H9 (cell line): ENCODE measurements around the gene SMYD5. TPM values are rescaled to one million over a fixed set of nuclear protein-coding genes. Genes with fewer than 3 reads are reported as not detected.
"Not testable (repeated sequence)": the region's sequence is repeated elsewhere in the genome, so short reads cannot be mapped to it uniquely, and the experiment has no call there.

ENCODE experiments used
- DNase-seq: peaks from one replicate; pipeline ENCODE4 v3.0.0-alpha.2; 2017
- H2AFZ ChIP-seq: one replicate; pipeline ENCODE4 v1.6.1; 2013; ENCODE audit warnings: mild to moderate bottlenecking, low read length, control low read depth, moderate library complexity
- H2AK5ac ChIP-seq: 2 replicates; pipeline ENCODE4 v1.6.1; 2013; ENCODE audit warnings: low read length, control low read depth, mixed read lengths; ENCODE audit not compliant: insufficient read length
- H2BK120ac ChIP-seq: one replicate; pipeline ENCODE4 v1.6.1; 2013; ENCODE audit warnings: low read depth, mild to moderate bottlenecking, low read length, control low read depth, inconsistent platforms; ENCODE audit not compliant: poor library complexity, severe bottlenecking
- H2BK12ac ChIP-seq: 2 replicates; pipeline ENCODE4 v1.6.1; 2013; ENCODE audit warnings: low read length, control low read depth, mixed read lengths, low read depth; ENCODE audit not compliant: insufficient read length
- H2BK15ac ChIP-seq: 2 replicates; pipeline ENCODE4 v1.6.1; 2013; ENCODE audit warnings: low read depth, low read length, control low read depth
- H2BK20ac ChIP-seq: one replicate; pipeline ENCODE4 v1.6.1; 2013; ENCODE audit warnings: low read depth, mild to moderate bottlenecking, low read length, control low read depth, inconsistent platforms; ENCODE audit not compliant: poor library complexity, severe bottlenecking
- H2BK5ac ChIP-seq: 2 replicates; pipeline ENCODE4 v1.6.1; 2013; ENCODE audit warnings: low read length, control low read depth, mixed read lengths; ENCODE audit not compliant: insufficient read length
- H3K14ac ChIP-seq: 2 replicates; pipeline ENCODE4 v1.6.1; 2013; ENCODE audit warnings: low read length, control low read depth; ENCODE audit not compliant: insufficient read depth
- H3K18ac ChIP-seq: 2 replicates; pipeline ENCODE4 v1.6.1; 2013; ENCODE audit warnings: low read depth, mild to moderate bottlenecking, mixed read lengths, low read length, control low read depth; ENCODE audit not compliant: insufficient read length
- H3K23ac ChIP-seq: 2 replicates; pipeline ENCODE4 v1.6.1; 2013; ENCODE audit warnings: low read length, control low read depth, mixed read lengths, low read depth; ENCODE audit not compliant: insufficient read length
- H3K23me2 ChIP-seq: 2 replicates; pipeline ENCODE4 v1.6.1; 2013; ENCODE audit warnings: low read depth, mild to moderate bottlenecking, mixed read lengths, low read length, control low read depth; ENCODE audit not compliant: insufficient read length, poor library complexity, severe bottlenecking
- H3K27ac ChIP-seq: 2 replicates; pipeline ENCODE4 v1.5.1; 2013; ENCODE audit warnings: low read length, control low read depth, mixed read lengths, low read depth; ENCODE audit not compliant: insufficient read length
- H3K27me3 ChIP-seq: 2 replicates; pipeline ENCODE4 v1.6.1; 2013; ENCODE audit warnings: low read length, control low read depth, inconsistent platforms; ENCODE audit not compliant: insufficient read depth
- H3K4ac ChIP-seq: 2 replicates; pipeline ENCODE4 v1.6.1; 2013; ENCODE audit warnings: low read depth, mild to moderate bottlenecking, control low read depth, inconsistent platforms, low read length, moderate library complexity
- H3K4me1 ChIP-seq: 2 replicates; pipeline ENCODE4 v1.6.1; 2013; ENCODE audit warnings: low read length, control low read depth, inconsistent platforms; ENCODE audit not compliant: insufficient read depth
- H3K4me2 ChIP-seq: 2 replicates; pipeline ENCODE4 v1.6.1; 2013; ENCODE audit warnings: low read length, control low read depth, mixed read lengths; ENCODE audit not compliant: insufficient read length, insufficient read depth
- H3K56ac ChIP-seq: 2 replicates; pipeline ENCODE4 v1.6.1; 2013; ENCODE audit warnings: low read depth, mild to moderate bottlenecking, mixed read lengths, low read length, control low read depth; ENCODE audit not compliant: insufficient read length
- H3K79me1 ChIP-seq: 2 replicates; pipeline ENCODE4 v1.6.1; 2013; ENCODE audit warnings: low read depth, mild to moderate bottlenecking, moderate library complexity, low read length, control low read depth, inconsistent platforms; ENCODE audit not compliant: insufficient read depth, poor library complexity, severe bottlenecking
- H3K79me2 ChIP-seq: 2 replicates; pipeline ENCODE4 v1.6.1; 2013; ENCODE audit warnings: low read length, control low read depth, inconsistent platforms; ENCODE audit not compliant: insufficient read depth
- H3K9ac ChIP-seq: 2 replicates; pipeline ENCODE4 v1.6.1; 2013; ENCODE audit warnings: low read length, control low read depth, mixed read lengths; ENCODE audit not compliant: insufficient read length; ENCODE audit errors: extremely low read depth
- H3K9me3 ChIP-seq: one replicate; pipeline ENCODE4 v1.6.1; 2013; ENCODE audit warnings: low read depth, low read length, inconsistent platforms; ENCODE audit not compliant: control insufficient read depth
- H3T11ph ChIP-seq: one replicate; pipeline ENCODE4 v1.6.1; 2013; ENCODE audit warnings: mild to moderate bottlenecking, low read length, control low read depth, inconsistent platforms
- H4K20me1 ChIP-seq: one replicate; pipeline ENCODE4 v1.6.1; 2013; ENCODE audit not compliant: control insufficient read depth, insufficient read length, insufficient read depth
- H4K5ac ChIP-seq: 2 replicates; pipeline ENCODE4 v1.6.1; 2013; ENCODE audit warnings: low read depth, mild to moderate bottlenecking, mixed read lengths, low read length, control low read depth; ENCODE audit not compliant: insufficient read length
- H4K8ac ChIP-seq: replicated peaks from 2 replicates; pipeline ENCODE4 v1.6.1; 2013; ENCODE audit warnings: low read length, control low read depth, mixed read lengths, low read depth; ENCODE audit not compliant: insufficient read length
- H4K91ac ChIP-seq: 2 replicates; pipeline ENCODE4 v1.6.1; 2013; ENCODE audit warnings: low read depth, mild to moderate bottlenecking, moderate library complexity, mixed read lengths, low read length, control low read depth; ENCODE audit not compliant: insufficient read length
- H3K27ac Mint-ChIP-seq, 3 experiments: 2 replicates in 2 of 3; 3 replicates in 1 of 3; pipeline ENCODE4 v1.8.0; 2020 to 2021; ENCODE audit warnings: mixed read lengths in 3 of 3, mild to moderate bottlenecking in 1 of 3, moderate library complexity in 1 of 3
- H3K27me3 Mint-ChIP-seq: 2 replicates; pipeline ENCODE4 v1.8.0; 2021; ENCODE audit warnings: low read depth, mild to moderate bottlenecking, moderate library complexity, mixed read lengths
- H3K36me3 Mint-ChIP-seq, 3 experiments: 2 replicates in 2 of 3; 3 replicates in 1 of 3; pipeline ENCODE4 v1.8.0; 2020 to 2021; ENCODE audit warnings: low read depth in 3 of 3, mixed read lengths in 3 of 3; ENCODE audit not compliant: insufficient read depth in 1 of 3
- H3K4me1 Mint-ChIP-seq, 2 experiments: 2 replicates each; pipeline ENCODE4 v1.8.0; 2020; ENCODE audit warnings: mixed read lengths in 2 of 2
- H3K4me3 Mint-ChIP-seq, 2 experiments: 2 replicates in 1 of 2; 3 replicates in 1 of 2; pipeline ENCODE4 v1.8.0; 2020 to 2021; ENCODE audit warnings: mild to moderate bottlenecking in 2 of 2, mixed read lengths in 2 of 2, moderate library complexity in 1 of 2
- H3K9me3 Mint-ChIP-seq, 2 experiments: 2 replicates in 1 of 2; 3 replicates in 1 of 2; pipeline ENCODE4 v1.8.0; 2020; ENCODE audit warnings: mild to moderate bottlenecking in 2 of 2, mixed read lengths in 2 of 2, moderate library complexity in 1 of 2
- WGBS: extraction: QIAGEN DNeasy Blood & Tissue Kit; methylation state at CpG from one replicate; pipeline ENCODE4 v1.1.7; 2013; ENCODE audit warnings: missing lambda C conversion rate, low lambda C conversion rate, mixed read lengths; ENCODE audit not compliant: insufficient read length; ENCODE audit errors: extremely low coverage; 5-methylcytosine and 5-hydroxymethylcytosine counted together
- long read RNA-seq: library from polyadenylated mRNA; unstranded; transcript quantifications from one replicate; pipeline ENCODE4 v2.0.0, GENCODE V29; 2020
- total RNA-seq: library from RNA; stranded (reverse); gene quantifications from 2 replicates; pipeline ENCODE4 v1.2.1, GENCODE V29; 2021
- TF ChIP-seq, protein P1 (sequence below): fragments of 200-600 bp; sonication (generic); conservative IDR thresholded peaks from 3 replicates; pipeline ENCODE4 v1.8.0; 2021; ENCODE audit warnings: antibody characterized with exemption, mild to moderate bottlenecking

The SMYD5 gene
- 41.7 and 45.2 TPM in 2 replicates for total RNA-seq
- long read RNA-seq, transcript SMYD5-202 (13 exons, 2,593 nt) = major isoform, 56 of 80 reads
- long read RNA-seq, partial matches to known transcripts = 11 of 80 reads
- long read RNA-seq, other reads (novel, unspliced or antisense) = 13 of 80 reads

DNA sequence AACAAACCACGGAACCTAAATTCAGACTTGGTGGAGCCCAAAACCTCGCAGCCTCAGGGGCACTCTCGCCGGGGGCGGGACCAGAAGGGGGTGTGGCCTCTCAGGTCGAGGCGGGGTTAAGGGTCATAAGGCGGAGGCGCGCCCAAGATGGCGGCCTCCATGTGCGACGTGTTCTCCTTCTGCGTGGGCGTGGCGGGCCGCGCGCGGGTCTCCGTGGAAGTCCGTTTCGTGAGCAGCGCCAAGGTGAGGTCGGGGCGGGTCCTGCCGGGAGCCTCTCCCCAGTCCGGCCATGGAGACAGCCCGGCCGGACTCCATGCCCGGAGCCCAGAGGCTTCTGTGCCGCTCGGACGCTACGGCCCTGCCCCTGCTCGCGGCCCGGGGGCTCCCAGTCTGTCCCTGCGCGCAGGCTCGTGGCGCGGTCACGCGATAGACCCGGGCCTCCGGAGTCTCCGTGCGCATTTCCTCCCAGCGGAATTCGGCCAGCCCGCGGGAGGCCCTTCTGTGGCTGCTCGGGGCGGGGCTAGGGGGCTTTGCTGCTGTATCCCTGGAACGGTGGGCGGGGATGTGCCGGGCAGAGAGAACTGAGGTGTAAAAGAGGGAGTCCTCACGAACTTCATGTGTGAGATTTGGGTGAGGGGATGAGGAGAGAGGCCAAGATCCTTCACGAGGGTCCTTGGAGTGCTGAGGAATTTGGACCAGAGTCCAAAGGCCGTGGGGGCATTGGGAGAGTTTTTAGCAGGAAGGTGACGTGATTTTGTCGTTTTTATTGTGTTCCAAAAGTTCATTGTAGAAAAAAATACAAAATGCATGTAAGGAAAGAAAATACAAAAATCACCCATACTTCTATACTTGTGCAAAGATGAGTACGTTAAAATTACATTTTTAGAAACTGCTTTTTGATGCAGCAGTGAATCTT, at the start of gene SMYD5:
TSS of gene SMYD5 (plus strand) at position 126 of the 916 bp plus-strand sequence. CDS start at position 148, 22 bp downstream.
- Histone ChIP-seq H3K79me2 (peaks cover 7% of the 10 kb centered on the region; the same call in 1 of the 2 replicates), H2AFZ (peak within 1 kb of the TSS; percentile 82), H2BK120ac (no peak within 1 kb of the TSS), H3K18ac (peak within 1 kb of the TSS; percentile 81), H4K8ac (no peak within 1 kb of the TSS), H4K91ac (no peak within 1 kb of the TSS), H3K27me3 (no peaks in the 10 kb centered on the region), H3K56ac (no peak within 1 kb of the TSS), H3K4me2 (peak within 1 kb of the TSS; percentile 81), H2AK5ac (no peak within 1 kb of the TSS), H2BK15ac (no peak within 1 kb of the TSS), H3K4ac (no peak within 1 kb of the TSS), H3K23ac (no peak within 1 kb of the TSS), H3K4me1 (0 out of 2 replicates have a peak, but pooled peaks cover 3% of the 10 kb centered on the region), H3K9me3 (no peaks in the 10 kb centered on the region), H2BK12ac (no peak within 1 kb of the TSS), H3K14ac (peak within 1 kb of the TSS; percentile 89), H4K20me1 (no peaks in the 10 kb centered on the region), H3K27ac (no peak within 1 kb of the TSS), H4K5ac (no peak within 1 kb of the TSS), H2BK5ac (no peak within 1 kb of the TSS), H3K23me2 (no peaks in the 10 kb centered on the region), H3T11ph (no peak within 1 kb of the TSS), H2BK20ac (no peak within 1 kb of the TSS), H3K9ac (peak within 1 kb of the TSS; percentile 68), H3K79me1 (peaks cover 4% of the 10 kb centered on the region)
- Mint-ChIP-seq H3K4me1 (peaks cover 22 to 30% of the 10 kb centered on the region in 2 experiments), H3K4me3 (peak within 1 kb of the TSS; percentile 76 to 93), H3K9me3 (no peaks in the 10 kb centered on the region), H3K27me3 (peaks cover 3% of the 10 kb centered on the region; the same call in 1 of the 2 replicates), H3K27ac (peak within 1 kb of the TSS; percentile 89 to 95 (median 93); a peak in 6 of 7 replicates), H3K36me3 (peaks cover 0 to 5% (median 0%) of the 10 kb centered on the region in 3 experiments; a peak in 2 of 7 replicates)
- TF ChIP-seq, protein P1, sequence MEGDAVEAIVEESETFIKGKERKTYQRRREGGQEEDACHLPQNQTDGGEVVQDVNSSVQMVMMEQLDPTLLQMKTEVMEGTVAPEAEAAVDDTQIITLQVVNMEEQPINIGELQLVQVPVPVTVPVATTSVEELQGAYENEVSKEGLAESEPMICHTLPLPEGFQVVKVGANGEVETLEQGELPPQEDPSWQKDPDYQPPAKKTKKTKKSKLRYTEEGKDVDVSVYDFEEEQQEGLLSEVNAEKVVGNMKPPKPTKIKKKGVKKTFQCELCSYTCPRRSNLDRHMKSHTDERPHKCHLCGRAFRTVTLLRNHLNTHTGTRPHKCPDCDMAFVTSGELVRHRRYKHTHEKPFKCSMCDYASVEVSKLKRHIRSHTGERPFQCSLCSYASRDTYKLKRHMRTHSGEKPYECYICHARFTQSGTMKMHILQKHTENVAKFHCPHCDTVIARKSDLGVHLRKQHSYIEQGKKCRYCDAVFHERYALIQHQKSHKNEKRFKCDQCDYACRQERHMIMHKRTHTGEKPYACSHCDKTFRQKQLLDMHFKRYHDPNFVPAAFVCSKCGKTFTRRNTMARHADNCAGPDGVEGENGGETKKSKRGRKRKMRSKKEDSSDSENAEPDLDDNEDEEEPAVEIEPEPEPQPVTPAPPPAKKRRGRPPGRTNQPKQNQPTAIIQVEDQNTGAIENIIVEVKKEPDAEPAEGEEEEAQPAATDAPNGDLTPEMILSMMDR = no peak
- peak; percentile 86 for DNase-seq
- no CpG with 5 or more reads among the region's 64 CpGs for WGBS

DNA sequence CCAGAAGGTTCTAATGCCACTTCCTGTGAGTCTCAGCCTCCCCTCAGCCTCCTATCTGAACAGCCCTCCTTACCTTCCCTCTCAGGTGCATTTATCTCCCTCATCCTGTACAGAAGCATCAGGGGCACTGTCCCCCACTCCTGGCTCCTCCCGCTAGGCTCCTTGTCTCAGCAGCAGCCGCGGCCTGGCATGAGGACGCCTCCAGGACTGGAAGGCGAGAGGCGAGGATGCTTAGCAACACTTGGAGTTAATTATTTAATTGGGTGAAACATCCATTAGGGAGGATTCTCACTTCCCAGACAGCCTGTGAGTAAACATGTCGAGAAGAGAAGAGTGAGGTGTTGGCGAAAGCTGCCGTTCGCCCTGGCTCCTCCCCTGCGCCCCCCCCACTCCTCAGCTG, 48.1 kb upstream of the SMYD5 start:
- H2BK5ac ChIP-seq, H3K9me3 Mint-ChIP-seq, H3K27me3 ChIP-seq, H2BK120ac ChIP-seq, H3K27me3 Mint-ChIP-seq, H4K91ac ChIP-seq, H4K5ac ChIP-seq, H3K9me3 ChIP-seq, H3K36me3 Mint-ChIP-seq, H3K27ac ChIP-seq, H3K14ac ChIP-seq, H2BK12ac ChIP-seq, H3K79me1 ChIP-seq, H3K79me2 ChIP-seq, H3K23ac ChIP-seq, H3K9ac ChIP-seq, DNase-seq, H3K27ac Mint-ChIP-seq, H3K56ac ChIP-seq, H4K8ac ChIP-seq, H3K18ac ChIP-seq, H2BK20ac ChIP-seq, H4K20me1 ChIP-seq, H2AFZ ChIP-seq, H3K4me1 Mint-ChIP-seq, H2AK5ac ChIP-seq, H3K4me2 ChIP-seq, H3K4me1 ChIP-seq, H3K4ac ChIP-seq, H3K4me3 Mint-ChIP-seq, H3T11ph ChIP-seq, H3K23me2 ChIP-seq, H2BK15ac ChIP-seq: not testable (repeated sequence)
- no CpG with 5 or more reads among the region's 11 CpGs for WGBS
